GM19239 (cell line): ENCODE results near the gene NSD1.
"Not testable (repeated sequence)": the region's sequence is repeated elsewhere in the genome, so short reads cannot be mapped to it uniquely, and the experiment has no call there.

Experiments used
- DNase-seq: peaks from one replicate; pipeline ENCODE4 v3.0.0; 2011; ENCODE audit warnings: low spot score; ENCODE audit not compliant: insufficient read length
- FAIRE-seq: peaks from 2 replicates; lab custom pipeline; 2011; peaks lifted over from hg19 to GRCh38; lab: Jason Lieb, UNC

The NSD1 gene

DNA sequence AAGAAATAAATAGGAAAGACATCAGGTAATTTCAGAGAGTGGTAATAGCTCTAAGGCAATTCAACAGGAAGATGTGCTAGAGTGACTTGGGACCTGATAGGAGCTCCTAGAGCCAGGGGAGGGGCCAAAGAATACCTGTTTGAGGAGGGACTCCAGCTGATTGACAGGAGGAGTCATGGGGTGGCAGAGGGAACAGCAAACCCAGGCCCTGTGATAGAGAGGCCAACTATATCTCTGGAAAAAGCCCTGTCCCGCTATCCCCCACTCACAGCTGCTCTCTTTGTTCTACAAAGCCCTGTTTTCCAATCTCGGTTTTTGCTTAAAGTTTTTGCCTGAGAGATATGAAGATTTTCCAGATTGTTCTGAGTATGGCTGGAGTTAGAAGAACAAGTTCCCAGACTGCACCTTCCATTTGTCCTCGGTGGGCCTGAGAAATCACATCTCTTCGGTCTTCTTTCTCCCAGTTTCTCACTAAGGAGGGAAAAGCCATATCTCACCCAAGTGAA lies 9.0 kb upstream of the NSD1 start:
- peak; percentile 66 for FAIRE-seq

DNA sequence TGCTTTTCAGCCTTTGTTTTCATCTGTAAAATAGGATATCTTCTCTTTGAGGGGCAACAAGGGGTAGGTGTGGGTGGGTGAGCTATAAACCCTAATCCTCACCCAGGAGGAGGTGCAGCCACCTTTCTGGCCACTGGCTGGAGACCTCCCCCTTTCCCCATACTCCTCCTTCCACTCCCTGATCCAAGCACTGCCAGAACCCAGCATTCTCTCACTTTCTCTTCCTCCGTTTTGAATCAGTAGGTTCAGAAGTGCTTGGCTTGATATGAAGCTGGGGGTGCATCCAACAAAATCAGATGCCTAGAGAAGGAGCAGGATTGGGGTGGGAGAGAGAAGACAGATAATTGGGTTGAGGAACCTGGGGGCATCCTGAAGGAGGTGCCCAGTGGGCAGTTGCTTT lies 6.8 kb upstream of the NSD1 start:
- FAIRE-seq, result no peak
- no peak for DNase-seq

More for the DNA sequence above, 9.0 kb upstream of the NSD1 start:
- no peak for DNase-seq

DNA sequence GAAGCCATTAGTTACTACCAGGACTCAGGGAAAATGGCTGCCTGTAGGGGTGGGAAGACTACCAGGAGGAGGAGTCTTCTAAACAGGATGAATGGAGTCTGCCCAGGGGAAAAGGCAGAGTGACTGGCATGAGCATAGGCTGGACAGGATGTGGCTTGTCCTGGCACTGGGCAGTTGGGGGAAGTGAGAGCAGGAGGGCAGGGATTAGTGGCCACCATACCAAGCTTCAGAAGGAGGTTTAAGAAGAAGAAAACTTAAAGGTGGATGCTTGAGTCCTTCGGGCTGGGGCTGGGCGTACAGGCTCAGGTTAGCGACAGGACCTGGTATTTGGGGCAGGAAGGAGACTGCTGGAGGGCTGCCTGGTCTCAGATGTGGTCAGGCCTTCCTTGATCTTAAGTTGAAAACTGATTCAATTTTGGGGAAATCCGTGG lies 5.0 kb upstream of the NSD1 start:
- no peak for FAIRE-seq
- no peak for DNase-seq

DNA sequence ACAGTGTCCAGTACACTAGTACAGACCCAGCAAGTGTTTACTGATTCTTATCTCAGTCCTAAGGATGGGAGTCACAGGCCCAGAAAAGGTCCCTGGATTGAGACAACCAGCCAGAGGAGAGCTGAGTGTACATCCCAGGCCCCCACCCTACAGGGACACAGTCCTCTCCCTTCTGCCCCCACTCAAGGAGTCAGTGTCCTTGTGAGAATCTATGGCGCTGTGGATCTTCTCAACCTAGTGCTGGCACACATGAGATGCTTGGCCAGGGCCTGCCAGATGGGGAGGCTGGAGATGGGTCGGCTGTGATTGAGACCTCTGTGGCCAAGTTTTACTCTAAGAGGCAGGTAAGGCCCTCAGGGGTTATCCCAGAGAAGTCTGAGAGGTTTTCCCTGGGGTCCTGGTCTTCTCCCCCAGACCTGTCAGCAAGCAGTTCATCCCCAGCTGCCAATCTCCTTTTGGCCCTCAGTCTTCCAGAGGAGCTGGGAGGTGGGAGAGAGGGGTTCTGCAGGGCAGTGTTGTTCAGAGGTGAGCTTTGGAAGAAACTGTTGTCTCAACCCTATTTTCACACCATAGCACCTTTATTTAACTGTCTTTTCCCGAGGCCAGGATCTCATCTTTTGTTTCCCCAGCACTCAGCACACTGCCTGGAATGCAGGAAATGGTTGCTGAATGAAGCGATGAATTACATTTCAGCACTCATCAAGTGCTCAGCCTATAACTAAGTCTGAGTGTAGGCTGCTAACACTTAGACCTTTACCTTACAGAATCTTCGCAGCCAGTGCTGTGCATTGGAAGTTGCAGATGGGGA lies 3.2 kb upstream of the NSD1 start:
- FAIRE-seq (no peak), DNase-seq (no peak)

GRCh38 chr5:177131019-177131320 lies 2.6 kb upstream of the NSD1 start:
- no peak for DNase-seq
- FAIRE-seq, result no peak

GRCh38 chr5:177131352-177132135 lies 2.0 kb upstream of the NSD1 start:
- no peak for DNase-seq
- no peak for FAIRE-seq

GRCh38 chr5:177132136-177133095 lies 1.2 kb upstream of the NSD1 start:
- FAIRE-seq, result no peak
- peak; percentile 58 for DNase-seq

GRCh38 chr5:177133853-177134696 lies 502 bp downstream of the NSD1 start:
- FAIRE-seq (peak; percentile 21), DNase-seq (peak; percentile 41)

DNA sequence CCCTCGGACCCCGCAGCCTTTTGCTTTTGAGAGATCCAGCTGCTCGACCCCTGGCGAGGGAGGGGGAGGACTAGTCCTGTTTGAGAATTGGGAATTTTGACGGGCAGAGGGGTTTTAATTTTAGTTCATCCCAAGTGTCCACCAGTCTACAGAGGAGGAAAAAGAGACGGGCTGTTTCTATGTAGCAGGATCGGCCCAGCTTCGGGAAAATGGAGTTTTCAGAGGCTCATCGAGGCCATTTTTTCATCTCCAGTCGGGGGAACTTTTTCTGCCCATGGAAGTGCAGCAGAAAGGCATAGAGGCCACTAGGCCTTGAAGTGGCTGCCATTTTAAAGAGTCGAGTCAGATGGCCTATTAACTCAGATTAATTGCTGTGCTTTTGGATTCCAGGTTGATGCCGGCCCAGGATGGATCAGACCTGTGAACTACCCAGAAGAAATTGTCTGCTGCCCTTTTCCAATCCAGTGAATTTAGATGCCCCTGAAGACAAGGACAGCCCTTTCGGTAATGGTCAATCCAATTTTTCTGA lies 1.2 kb downstream of the NSD1 start:
- DNase-seq, result no peak
- FAIRE-seq, result no peak

DNA sequence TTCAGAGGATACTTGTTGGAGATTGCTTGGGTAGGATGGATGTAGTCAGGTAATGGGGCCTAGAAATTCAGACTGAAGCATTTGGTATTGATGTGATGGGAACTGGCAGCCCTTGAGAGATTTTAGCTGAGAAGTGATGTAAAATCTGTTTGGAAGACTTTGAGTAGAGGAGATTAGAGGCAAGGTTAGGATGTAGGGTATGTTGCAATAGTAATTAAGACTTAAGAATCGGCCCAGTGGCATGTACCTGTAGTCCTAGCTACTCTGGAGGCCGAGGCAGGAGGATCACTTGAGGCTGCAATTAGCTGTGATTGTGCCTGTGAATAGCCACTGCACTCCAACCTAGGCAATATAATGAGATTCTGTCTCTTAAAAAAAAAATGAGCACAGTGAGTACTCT lies 6.7 kb downstream of the NSD1 start:
- DNase-seq, result no peak
- no peak for FAIRE-seq

DNA sequence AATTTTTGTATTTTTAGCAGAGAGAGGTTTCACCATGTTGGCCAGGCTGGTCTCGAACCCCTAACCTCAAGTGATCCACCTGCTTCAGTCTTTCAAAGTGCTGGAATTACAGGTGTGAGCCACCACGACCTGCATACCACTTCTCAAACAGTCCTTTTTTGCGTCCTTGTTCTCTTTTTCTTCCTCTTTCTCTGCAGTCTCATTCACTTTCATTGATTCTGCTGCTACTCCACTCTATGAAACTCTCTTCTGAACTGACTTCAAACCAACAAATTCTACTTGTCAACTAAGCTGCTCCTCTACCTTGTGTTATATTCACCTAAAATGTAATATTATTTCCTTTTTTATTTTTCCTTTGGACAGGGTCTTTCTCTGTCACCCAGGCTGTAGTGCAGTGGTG lies 7.9 kb downstream of the NSD1 start:
- DNase-seq (no peak), FAIRE-seq (no peak)

DNA sequence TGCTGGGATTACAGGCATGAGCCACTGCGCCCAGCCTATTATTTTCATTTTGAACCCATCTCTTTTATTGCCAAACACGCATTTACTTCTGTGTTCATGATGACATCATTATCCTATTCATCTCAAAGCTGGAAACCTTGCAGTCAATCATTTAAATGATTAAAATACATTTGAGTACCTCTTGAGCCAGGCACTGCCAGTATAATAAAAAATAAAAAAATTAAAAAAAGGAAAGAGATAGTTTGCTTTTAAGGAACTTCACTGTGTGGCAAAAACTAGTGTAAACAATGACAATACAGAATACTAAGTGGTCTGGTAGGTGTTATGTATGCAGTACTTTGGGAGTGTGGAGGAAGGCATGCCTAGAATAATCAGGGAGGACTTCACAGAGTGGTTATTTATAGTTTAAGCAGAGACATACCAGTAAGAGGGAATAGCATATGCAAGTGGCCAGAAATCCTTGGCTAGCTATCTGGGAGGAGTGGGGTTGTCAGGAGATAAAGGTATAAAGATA lies 8.6 kb downstream of the NSD1 start:
- DNase-seq, result no peak

GRCh38 chr5:177142778-177143177 lies 9.2 kb downstream of the NSD1 start:
- FAIRE-seq, result no peak

More for the DNA sequence above, 8.6 kb downstream of the NSD1 start:
- FAIRE-seq, result no peak

DNA sequence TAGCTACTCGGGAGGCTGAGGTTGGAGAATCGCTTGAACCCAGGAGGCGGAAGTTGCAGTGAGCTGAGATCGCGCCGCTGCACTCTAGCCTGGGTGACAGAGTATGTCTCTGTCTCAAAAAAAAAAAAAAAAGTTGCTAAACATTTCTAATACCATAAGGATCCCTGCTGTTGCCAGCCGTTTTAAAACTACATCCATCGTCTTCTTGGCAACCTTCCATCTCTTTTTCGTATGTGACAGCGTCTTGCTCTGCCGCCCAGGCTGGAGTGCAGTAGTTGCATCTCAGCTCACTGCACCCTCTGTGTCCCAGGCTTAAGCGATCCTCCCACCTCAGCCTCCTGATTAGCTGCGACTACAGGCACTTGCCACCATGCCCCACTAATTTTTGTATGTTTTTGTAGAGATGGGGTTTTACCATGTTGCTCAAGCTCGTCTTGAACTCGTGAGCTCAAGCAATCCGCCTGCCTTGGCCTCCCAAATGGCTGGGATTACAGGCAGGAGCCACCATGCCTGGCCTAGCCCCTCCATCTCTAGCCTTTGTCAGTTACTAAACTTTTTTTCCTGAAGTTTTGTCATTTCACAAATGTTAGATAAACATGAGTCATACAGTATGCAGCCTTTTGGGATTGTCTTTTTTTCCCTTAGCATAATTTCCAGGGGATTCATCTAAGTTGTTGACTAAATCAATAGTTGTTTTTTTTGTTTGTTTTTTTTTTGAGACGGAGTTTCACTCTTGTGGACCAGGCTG lies 13.5 kb downstream of the NSD1 start:
- DNase-seq (no peak), FAIRE-seq (no peak)

More at GRCh38 chr5:177142778-177143177, 9.2 kb downstream of the NSD1 start:
- no peak for DNase-seq

GRCh38 chr5:177150061-177150460 lies 16.5 kb downstream of the NSD1 start:
- not testable (repeated sequence) for FAIRE-seq, DNase-seq

GRCh38 chr5:177154003-177154643 lies 20.6 kb downstream of the NSD1 start:
- DNase-seq (no peak), FAIRE-seq (no peak)

DNA sequence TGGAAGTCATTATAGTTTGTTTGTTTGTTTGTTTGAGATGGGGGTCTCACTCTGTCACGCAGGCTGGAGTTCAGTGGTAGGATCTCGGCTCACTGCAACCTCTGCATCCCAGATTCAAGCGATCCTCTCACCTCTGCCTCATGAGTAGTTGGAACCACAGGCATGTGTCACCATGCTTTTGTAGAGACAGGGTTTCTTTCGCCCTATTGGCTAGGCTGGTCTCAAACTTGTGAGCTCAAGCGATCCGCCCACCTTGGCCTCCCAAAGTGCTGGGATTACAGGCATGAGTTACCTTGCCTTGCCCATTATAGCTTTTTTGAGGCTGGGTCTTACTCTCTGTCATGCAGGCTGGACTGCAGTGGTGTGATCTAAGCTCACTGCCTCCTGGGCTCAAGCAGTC lies 28.8 kb downstream of the NSD1 start:
- DNase-seq (no peak), FAIRE-seq (no peak)

DNA sequence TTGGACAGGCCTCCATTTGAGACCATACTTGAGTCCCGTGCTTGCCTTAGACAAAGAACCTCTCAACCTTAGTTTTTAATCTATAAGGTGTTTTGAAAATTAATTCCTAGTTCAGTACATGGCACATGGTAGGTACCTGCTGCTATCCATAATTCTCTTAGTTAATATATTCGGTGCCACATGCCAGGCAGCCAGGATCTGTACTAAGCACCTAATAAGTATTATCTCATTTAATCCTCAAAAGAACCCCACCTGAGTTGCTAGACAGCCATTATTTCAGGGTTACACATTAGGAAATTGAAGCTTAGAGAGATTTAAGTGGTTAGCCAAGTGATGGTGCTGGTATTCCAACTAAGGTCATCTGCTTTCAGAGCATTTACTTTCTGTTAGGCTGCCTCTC lies 29.9 kb downstream of the NSD1 start:
- FAIRE-seq, result no peak
- no peak for DNase-seq
